IPS-18a (cell line): ENCODE data around the gene PLEKHH3.

Experiments used
- H3K27ac ChIP-seq: one replicate; pipeline ENCODE4 v1.5.1; 2013; ENCODE audit warnings: low read length
- H3K27me3 ChIP-seq: one replicate; pipeline ENCODE4 v1.6.1; 2013; ENCODE audit warnings: mild to moderate bottlenecking, low read length; ENCODE audit not compliant: control insufficient read depth, insufficient read depth
- H3K36me3 ChIP-seq: one replicate; pipeline ENCODE4 v1.6.1; 2013; ENCODE audit warnings: low read depth, low read length; ENCODE audit not compliant: control insufficient read depth
- H3K4me1 ChIP-seq: one replicate; pipeline ENCODE4 v1.6.1; 2013; ENCODE audit warnings: low read depth, low read length; ENCODE audit not compliant: control insufficient read depth
- H3K4me3 ChIP-seq: one replicate; pipeline ENCODE4 v1.5.1; 2013; ENCODE audit warnings: low read length
- H3K9ac ChIP-seq: one replicate; pipeline ENCODE4 v1.6.1; 2013; ENCODE audit warnings: mild to moderate bottlenecking, low read length, moderate library complexity
- H3K9me3 ChIP-seq: one replicate; pipeline ENCODE4 v1.6.1; 2013; ENCODE audit warnings: low read depth, low read length; ENCODE audit not compliant: control insufficient read depth

Gene PLEKHH3

GRCh38 chr17:42700586-42701289, 23.9 kb upstream of the PLEKHH3 start:
- H3K9ac ChIP-seq, result no peak overlapping the region
- no peaks in the 10 kb centered on the region for H3K4me1 ChIP-seq
- no peaks in the 10 kb centered on the region for H3K9me3 ChIP-seq
- no peak overlapping the region for H3K27ac ChIP-seq
- no peak overlapping the region for H3K4me3 ChIP-seq
- peaks cover 34% of the 10 kb centered on the region for H3K36me3 ChIP-seq
- no peaks in the 10 kb centered on the region for H3K27me3 ChIP-seq

- H3K9me3 ChIP-seq, result no peaks in the 10 kb centered on the region
- H3K27me3 ChIP-seq, result no peaks in the 10 kb centered on the region
- no peak overlapping the region for H3K4me3 ChIP-seq
- H3K27ac ChIP-seq, result no peak overlapping the region
- H3K4me1 ChIP-seq, result no peaks in the 10 kb centered on the region
- no peak overlapping the region for H3K9ac ChIP-seq
- H3K36me3 ChIP-seq, result peaks cover 23% of the 10 kb centered on the region
Observed at GRCh38 chr17:42699415-42699740, 22.6 kb upstream of the PLEKHH3 start.

- no peak overlapping the region for H3K4me3 ChIP-seq
- no peaks in the 10 kb centered on the region for H3K27me3 ChIP-seq
- peaks cover 23% of the 10 kb centered on the region for H3K36me3 ChIP-seq
- no peaks in the 10 kb centered on the region for H3K4me1 ChIP-seq
- H3K27ac ChIP-seq, result no peak overlapping the region
- H3K9me3 ChIP-seq, result no peaks in the 10 kb centered on the region
- no peak overlapping the region for H3K9ac ChIP-seq
Observed at GRCh38 chr17:42698736-42699414, 22.1 kb upstream of the PLEKHH3 start.

GRCh38 chr17:42697108-42697811, 20.5 kb upstream of the PLEKHH3 start:
- no peaks in the 10 kb centered on the region for H3K9me3 ChIP-seq
- H3K27ac ChIP-seq, result no peak overlapping the region
- no peak overlapping the region for H3K4me3 ChIP-seq
- peaks cover 13% of the 10 kb centered on the region for H3K36me3 ChIP-seq
- no peaks in the 10 kb centered on the region for H3K4me1 ChIP-seq
- H3K27me3 ChIP-seq, result no peaks in the 10 kb centered on the region
- no peak overlapping the region for H3K9ac ChIP-seq

- H3K27ac ChIP-seq, result no peak overlapping the region
- no peak overlapping the region for H3K4me3 ChIP-seq
- H3K9me3 ChIP-seq, result no peaks in the 10 kb centered on the region
- no peak overlapping the region for H3K9ac ChIP-seq
- H3K4me1 ChIP-seq, result no peaks in the 10 kb centered on the region
- H3K27me3 ChIP-seq, result no peaks in the 10 kb centered on the region
- H3K36me3 ChIP-seq, result peaks cover 7% of the 10 kb centered on the region
Observed at GRCh38 chr17:42695500-42695899, 18.7 kb upstream of the PLEKHH3 start.

GRCh38 chr17:42694524-42694923, 17.7 kb upstream of the PLEKHH3 start:
- H3K36me3 ChIP-seq, result peaks cover 7% of the 10 kb centered on the region
- no peaks in the 10 kb centered on the region for H3K4me1 ChIP-seq
- H3K4me3 ChIP-seq, result no peak overlapping the region
- H3K27me3 ChIP-seq, result no peaks in the 10 kb centered on the region
- no peak overlapping the region for H3K27ac ChIP-seq
- no peaks in the 10 kb centered on the region for H3K9me3 ChIP-seq
- no peak overlapping the region for H3K9ac ChIP-seq

- Histone ChIP-seq H3K9ac (no peak overlapping the region), H3K4me3 (no peak overlapping the region), H3K27me3 (no peaks in the 10 kb centered on the region), H3K27ac (no peak overlapping the region), H3K4me1 (no peaks in the 10 kb centered on the region), H3K36me3 (peaks cover 2% of the 10 kb centered on the region), H3K9me3 (no peaks in the 10 kb centered on the region)
Observed at GRCh38 chr17:42692489-42692888, 15.7 kb upstream of the PLEKHH3 start.

GRCh38 chr17:42691021-42691545, 14.3 kb upstream of the PLEKHH3 start:
- no peaks in the 10 kb centered on the region for H3K27me3 ChIP-seq
- H3K9me3 ChIP-seq, result no peaks in the 10 kb centered on the region
- no peak overlapping the region for H3K27ac ChIP-seq
- no peaks in the 10 kb centered on the region for H3K36me3 ChIP-seq
- no peaks in the 10 kb centered on the region for H3K4me1 ChIP-seq
- H3K4me3 ChIP-seq, result no peak overlapping the region
- no peak overlapping the region for H3K9ac ChIP-seq

- Histone ChIP-seq H3K36me3 (peaks cover under 1% of the 10 kb centered on the region), H3K27me3 (no peaks in the 10 kb centered on the region), H3K27ac (no peak overlapping the region), H3K9me3 (no peaks in the 10 kb centered on the region), H3K9ac (no peak overlapping the region), H3K4me3 (no peak overlapping the region), H3K4me1 (no peaks in the 10 kb centered on the region)
Observed at GRCh38 chr17:42690596-42690995, 13.8 kb upstream of the PLEKHH3 start.

GRCh38 chr17:42687707-42688320, 11.0 kb upstream of the PLEKHH3 start:
- Histone ChIP-seq H3K9ac (no peak overlapping the region), H3K4me3 (no peak overlapping the region), H3K27ac (no peak overlapping the region), H3K36me3 (peaks cover 5% of the 10 kb centered on the region), H3K9me3 (no peaks in the 10 kb centered on the region), H3K4me1 (peaks cover 8% of the 10 kb centered on the region), H3K27me3 (peaks cover 18% of the 10 kb centered on the region)

GRCh38 chr17:42686520-42687128, 9.8 kb upstream of the PLEKHH3 start:
- no peak overlapping the region for H3K4me3 ChIP-seq
- peaks cover 5% of the 10 kb centered on the region for H3K36me3 ChIP-seq
- no peak overlapping the region for H3K9ac ChIP-seq
- peaks cover 20% of the 10 kb centered on the region for H3K27me3 ChIP-seq
- H3K4me1 ChIP-seq, result peaks cover 11% of the 10 kb centered on the region
- no peaks in the 10 kb centered on the region for H3K9me3 ChIP-seq
- no peak overlapping the region for H3K27ac ChIP-seq
